WTC11 (cell line): ENCODE data around the gene RAI14. TPM values are rescaled to one million over a fixed set of nuclear protein-coding genes. Genes with fewer than 3 reads are reported as not detected.

ENCODE experiments used
- ATAC-seq: fragments of 200-7000 bp; cut with Tn5 transposase; 2 replicates; pipeline ENCODE4 v1.10.0; 2021; ENCODE audit warnings: mild to moderate bottlenecking, moderate library complexity
- CTCF ChIA-PET: fragments of 300-600 bp; sonication (Branson Sonifier 250); formaldehyde crosslinking; loops from one replicate; lab custom pipeline; 2021; ENCODE audit warnings: antibody characterized with exemption; lab: Charles Lee
- POLR2A ChIA-PET: fragments of 350-600 bp; sonication (Branson Sonifier 250); formaldehyde crosslinking; loops from one replicate; lab custom pipeline; 2021; ENCODE audit warnings: antibody characterized with exemption; lab: Charles Lee
- DNase-seq: peaks from one replicate; pipeline ENCODE4 v3.0.0; 2021; ENCODE audit warnings: low spot score
- H3K27ac Mint-ChIP-seq: 2 replicates; pipeline ENCODE4 v1.8.0; 2021; ENCODE audit warnings: mixed read lengths
- H3K27me3 Mint-ChIP-seq: 2 replicates; pipeline ENCODE4 v1.8.0; 2021; ENCODE audit warnings: low read depth, mild to moderate bottlenecking, moderate library complexity, mixed read lengths
- H3K36me3 Mint-ChIP-seq: 2 replicates; pipeline ENCODE4 v1.8.0; 2021; ENCODE audit warnings: mixed read lengths
- H3K4me1 Mint-ChIP-seq: 2 replicates; pipeline ENCODE4 v1.8.0; 2022; ENCODE audit warnings: mixed read lengths
- H3K4me3 Mint-ChIP-seq: 2 replicates; pipeline ENCODE4 v1.8.0; 2021; ENCODE audit warnings: mild to moderate bottlenecking, moderate library complexity, mixed read lengths
- H3K9me3 Mint-ChIP-seq: 2 replicates; pipeline ENCODE4 v1.8.0; 2021; ENCODE audit warnings: mixed read lengths
- AFF4 ChIP-seq: sonication (generic); formaldehyde crosslinking; IDR thresholded peaks from 2 replicates; pipeline ENCODE4 v1.8.1; 2023; ENCODE audit warnings: mild to moderate bottlenecking, missing genetic modification reagents, borderline replicate concordance
- CBFB ChIP-seq: sonication (generic); formaldehyde crosslinking; IDR thresholded peaks from 2 replicates; pipeline ENCODE4 v1.8.1; 2022; ENCODE audit warnings: mild to moderate bottlenecking, low read depth, missing genetic modification reagents
- CTCF ChIP-seq: fragments of 200-600 bp; IDR thresholded peaks from 2 replicates; pipeline ENCODE4 v1.8.0; 2022; ENCODE audit warnings: antibody characterized with exemption
- FOXJ3 ChIP-seq: sonication (generic); formaldehyde crosslinking; IDR thresholded peaks from 2 replicates; pipeline ENCODE4 v1.9.0; 2021; ENCODE audit warnings: missing genetic modification reagents, mild to moderate bottlenecking, borderline replicate concordance
- GABPB1 ChIP-seq: sonication (generic); formaldehyde crosslinking; IDR thresholded peaks from 2 replicates; pipeline ENCODE4 v1.8.1; 2023; ENCODE audit warnings: mild to moderate bottlenecking, missing genetic modification reagents
- GTF2I ChIP-seq: fragments of 250-450 bp; sonication (Bioruptor Pico); conservative IDR thresholded peaks from 2 replicates; pipeline ENCODE4 v1.4.0; 2021; ENCODE audit warnings: mild to moderate bottlenecking
- MYBL2 ChIP-seq: sonication (generic); formaldehyde crosslinking; IDR thresholded peaks from 2 replicates; pipeline ENCODE4 v1.8.1; 2023; ENCODE audit warnings: mild to moderate bottlenecking, moderate library complexity, missing genetic modification reagents
- NFE2L1 ChIP-seq: sonication (generic); formaldehyde crosslinking; IDR thresholded peaks from 2 replicates; pipeline ENCODE4 v1.8.1; 2023; ENCODE audit warnings: missing genetic modification reagents
- NFYB ChIP-seq: sonication (generic); formaldehyde crosslinking; conservative IDR thresholded peaks from 2 replicates; pipeline ENCODE4 v1.8.0; 2022; ENCODE audit warnings: low read depth, missing genetic modification reagents
- SOX15 ChIP-seq: fragments of 250-450 bp; sonication (Bioruptor Pico); IDR thresholded peaks from 2 replicates; pipeline ENCODE4 v1.9.0; 2021; ENCODE audit warnings: mild to moderate bottlenecking
- SP1 ChIP-seq: sonication (generic); formaldehyde crosslinking; conservative IDR thresholded peaks from 2 replicates; pipeline ENCODE4 v1.8.1; 2022; ENCODE audit warnings: missing genetic modification reagents
- USF2 ChIP-seq: sonication (generic); formaldehyde crosslinking; IDR thresholded peaks from 2 replicates; pipeline ENCODE4 v1.8.1; 2023; ENCODE audit warnings: mild to moderate bottlenecking, missing genetic modification reagents, moderate library complexity
- ZBTB21 ChIP-seq: sonication (generic); formaldehyde crosslinking; IDR thresholded peaks from 2 replicates; pipeline ENCODE4 v1.8.1; 2023; ENCODE audit warnings: mild to moderate bottlenecking, missing genetic modification reagents, borderline replicate concordance
- ZBTB43 ChIP-seq: sonication (generic); formaldehyde crosslinking; IDR thresholded peaks from 2 replicates; pipeline ENCODE4 v1.8.1; 2023; ENCODE audit warnings: mild to moderate bottlenecking, missing genetic modification reagents
- ZNF317 ChIP-seq: sonication (generic); formaldehyde crosslinking; IDR thresholded peaks from 2 replicates; pipeline ENCODE4 v1.8.1; 2023; ENCODE audit warnings: low read depth, mild to moderate bottlenecking, moderate library complexity, missing genetic modification reagents, borderline replicate concordance
- ZNF396 ChIP-seq: fragments of 250-450 bp; sonication (Bioruptor Pico); IDR thresholded peaks from 2 replicates; pipeline ENCODE4 v1.8.0; 2021; ENCODE audit warnings: mild to moderate bottlenecking, moderate library complexity, borderline replicate concordance
- ZNF512 ChIP-seq: sonication (generic); formaldehyde crosslinking; IDR thresholded peaks from 2 replicates; pipeline ENCODE4 v1.8.1; 2022; ENCODE audit warnings: missing genetic modification reagents, borderline replicate concordance
- ZNF671 ChIP-seq: fragments of 250-450 bp; sonication (Bioruptor Pico); IDR thresholded peaks from 2 replicates; pipeline ENCODE4 v1.8.0; 2021; ENCODE audit warnings: mild to moderate bottlenecking
- total RNA-seq: library from RNA; stranded (reverse); gene quantifications from 3 replicates; pipeline ENCODE4 v1.2.3, GENCODE V29; 2021

The RAI14 gene
- total RNA-seq, 1 experiment from 2014 or later = 185 TPM

- no peak for TF ChIP-seq AFF4 (CRISPR knock-in tag)
Observed at GRCh38 chr5:34610546-34610945, 45.6 kb upstream of the RAI14 start (continued).

- ChIA-PET CTCF (no interaction called here), POLR2A (no interaction called here)
- no peaks in the 10 kb centered on the region for H3K36me3 Mint-ChIP-seq
- peaks cover 3% of the 10 kb centered on the region for H3K9me3 Mint-ChIP-seq
- ATAC-seq = no peak
- no peaks in the 10 kb centered on the region; the same call in 1 of the 2 replicates for H3K27me3 Mint-ChIP-seq
- DNase-seq = no peak
- no peak overlapping the region for H3K4me3 Mint-ChIP-seq
- H3K27ac Mint-ChIP-seq = peak overlapping the region; percentile 41; the same call in 1 of the 2 replicates
- TF ChIP-seq NFYB (no peak), ZNF671 (CRISPR knock-in tag) (no peak), GABPB1 (CRISPR knock-in tag) (no peak), NFE2L1 (CRISPR knock-in tag) (no peak), ZNF396 (CRISPR knock-in tag) (no peak), CBFB (CRISPR knock-in tag) (no peak), GTF2I (CRISPR knock-in tag) (no peak), ZBTB43 (CRISPR knock-in tag) (no peak)
- peaks cover 32% of the 10 kb centered on the region for H3K4me1 Mint-ChIP-seq
Observed at GRCh38 chr5:34611464-34612415, 44.4 kb upstream of the RAI14 start.

- TF ChIP-seq MYBL2 = no peak
- TF ChIP-seq ZNF512 = no peak
- TF ChIP-seq CBFB (CRISPR knock-in tag) = no peak
- TF ChIP-seq ZBTB21 (CRISPR knock-in tag) = no peak
- no peak for TF ChIP-seq ZNF317 (CRISPR knock-in tag)
- no peak for TF ChIP-seq USF2 (CRISPR knock-in tag)
- no peak for TF ChIP-seq SOX15 (CRISPR knock-in tag)
- no peak for TF ChIP-seq AFF4 (CRISPR knock-in tag)
- TF ChIP-seq SP1 = no peak
- no peak for TF ChIP-seq GABPB1 (CRISPR knock-in tag)
- TF ChIP-seq FOXJ3 = no peak
- no peak for TF ChIP-seq CTCF
- POLR2A ChIA-PET = no interaction called here
- ATAC-seq (no peak), DNase-seq (no peak)
- H3K36me3 Mint-ChIP-seq = no peaks in the 10 kb centered on the region
- H3K9me3 Mint-ChIP-seq = no peaks in the 10 kb centered on the region
- H3K27ac Mint-ChIP-seq = 0 out of 2 replicates have a peak overlapping the region, but pooled peaks have one; percentile 61
- H3K4me1 Mint-ChIP-seq = peaks cover 30% of the 10 kb centered on the region
- H3K27me3 Mint-ChIP-seq = no peaks in the 10 kb centered on the region
- CTCF ChIA-PET = no interaction called here
- H3K4me3 Mint-ChIP-seq = no peak overlapping the region
Observed at GRCh38 chr5:34616651-34617050, 39.5 kb upstream of the RAI14 start.
